GM19455 (cell line): ENCODE measurements around the gene PRSS37.
"Not testable (repeated sequence)": the region's sequence is repeated elsewhere in the genome, so short reads cannot be mapped to it uniquely, and the experiment has no call there.

ENCODE experiments used
- ATAC-seq: cut with Tn5 transposase; IDR thresholded peaks from one replicate; pipeline ENCODE4 v1.9.1; 2021; ENCODE audit not compliant: unreplicated experiment

The PRSS37 gene

DNA sequence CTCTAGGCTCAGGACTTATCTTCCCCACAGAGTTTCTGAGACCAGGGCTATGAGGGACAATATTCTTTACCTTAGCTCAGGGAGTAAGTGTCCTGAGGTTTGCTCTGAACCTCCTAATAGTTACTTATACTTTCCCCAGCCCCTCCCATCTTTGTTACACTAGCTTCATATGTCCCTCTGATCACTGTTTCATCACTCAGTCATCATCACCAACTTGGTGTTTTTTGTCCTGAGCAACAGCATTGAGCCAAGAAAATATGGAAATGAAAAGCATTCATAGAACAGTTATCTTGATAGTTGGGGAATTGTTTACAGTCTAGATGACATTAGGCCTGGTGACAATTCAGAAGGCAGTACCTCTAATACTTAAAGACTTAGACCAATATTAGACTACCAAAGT is at the start of gene PRSS37:
TSS of gene PRSS37 (minus strand) at position 101 of the 400 bp plus-strand sequence. CDS start 436 bp downstream, outside the sequence.
- ATAC-seq: no peak

GRCh38 chr7:141889321-141889720 is 48.0 kb upstream of the PRSS37 start:
- ATAC-seq: no peak

- ATAC-seq: peak; percentile 73
Observed at GRCh38 chr7:141884539-141885225, 43.4 kb upstream of the PRSS37 start.

DNA sequence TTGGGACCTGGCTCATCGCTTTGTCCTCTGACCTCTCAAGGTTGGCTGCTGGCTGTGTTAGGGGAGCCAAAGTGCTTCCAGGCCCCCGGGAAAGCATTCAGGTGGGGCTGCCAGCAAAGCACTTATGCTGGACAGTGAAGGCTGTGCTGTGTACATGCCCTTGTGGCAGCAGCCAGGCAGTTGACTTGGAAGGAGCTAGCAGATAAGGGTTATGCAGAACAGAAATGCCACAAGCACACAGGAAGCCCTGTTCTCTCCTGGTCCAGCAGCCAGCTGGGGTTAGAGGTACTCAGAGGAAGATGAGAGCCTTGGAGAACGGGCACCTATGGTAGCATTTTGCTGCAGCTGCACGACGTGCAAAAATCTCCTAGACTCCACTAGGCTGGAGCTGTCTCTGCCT is 39.7 kb upstream of the PRSS37 start:
- no peak for ATAC-seq

- ATAC-seq: no peak
Observed at GRCh38 chr7:141877365-141877764, 36.1 kb upstream of the PRSS37 start.

- no peak for ATAC-seq
Observed at GRCh38 chr7:141876371-141876770, 35.1 kb upstream of the PRSS37 start.

GRCh38 chr7:141875453-141875852 is 34.2 kb upstream of the PRSS37 start:
- ATAC-seq: no peak

DNA sequence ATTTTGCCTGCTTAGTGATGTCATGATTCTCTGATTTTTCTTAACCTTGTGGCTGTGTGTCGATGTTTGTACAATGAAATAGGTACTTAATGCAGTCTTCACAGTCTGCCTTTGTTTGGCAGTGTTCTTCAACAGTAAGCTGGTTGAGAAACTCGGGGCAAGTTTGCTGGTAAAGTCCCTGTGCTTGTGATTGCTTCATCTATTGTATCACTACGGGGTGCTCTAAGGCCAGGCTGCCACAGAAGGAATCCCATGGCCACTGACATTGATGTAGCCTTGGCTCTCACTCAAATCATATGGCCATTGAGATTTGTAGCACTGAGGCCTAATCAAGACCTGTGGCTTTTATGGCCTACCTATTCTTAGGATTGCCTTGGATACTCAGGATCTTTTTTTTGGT is 33.5 kb upstream of the PRSS37 start:
- ATAC-seq: no peak

DNA sequence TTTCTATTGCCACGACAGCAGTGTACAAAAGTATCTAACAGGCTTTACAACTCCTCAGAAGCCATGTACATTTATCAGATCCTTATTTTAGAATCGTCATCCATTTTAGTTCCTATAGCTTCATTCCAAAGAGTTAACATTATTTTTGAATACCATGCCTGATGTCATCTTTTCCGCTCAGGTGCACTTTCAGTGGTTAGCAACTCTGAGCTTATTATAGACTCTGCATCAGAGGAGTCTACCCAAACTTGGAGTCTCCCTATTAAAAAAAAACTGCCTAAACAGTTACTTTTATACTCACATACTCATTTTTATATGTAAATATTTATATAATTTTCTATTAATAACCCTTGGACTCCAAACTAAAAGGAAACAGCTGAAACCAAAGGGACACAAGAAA is 31.6 kb upstream of the PRSS37 start:
- no peak for ATAC-seq

GRCh38 chr7:141866974-141867373 is 25.7 kb upstream of the PRSS37 start:
- ATAC-seq: no peak

DNA sequence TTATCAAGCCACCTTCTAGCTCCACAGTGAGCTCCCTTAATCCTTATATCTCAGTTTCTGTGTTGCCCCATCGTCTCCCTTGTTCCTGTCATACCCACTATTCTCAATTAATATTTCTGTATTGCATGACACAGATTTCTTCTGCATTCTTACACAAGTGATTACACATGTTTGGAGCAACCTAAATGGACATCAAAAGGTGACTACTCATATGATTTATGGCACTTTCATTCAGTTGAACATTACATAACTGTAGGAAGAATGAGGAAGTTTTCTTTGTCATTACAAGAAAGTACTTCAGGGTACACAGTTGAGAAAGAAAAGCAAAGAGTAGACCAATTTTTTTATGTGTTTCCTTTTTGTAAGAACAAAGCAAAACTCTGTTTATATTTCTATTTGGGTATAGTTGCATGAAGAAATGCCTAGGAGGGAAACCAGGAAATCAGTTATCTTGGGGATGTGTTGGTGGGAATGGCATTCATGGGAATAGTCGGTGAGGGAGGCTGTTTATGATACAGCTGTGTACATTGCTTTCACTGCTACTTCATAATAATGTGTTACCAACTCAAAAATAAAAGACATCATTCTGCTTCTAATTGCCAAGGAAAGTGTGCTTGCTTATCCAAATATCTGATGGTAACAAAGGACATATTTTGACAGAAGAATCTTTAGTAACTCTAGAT is 23.6 kb upstream of the PRSS37 start:
- no peak for ATAC-seq

DNA sequence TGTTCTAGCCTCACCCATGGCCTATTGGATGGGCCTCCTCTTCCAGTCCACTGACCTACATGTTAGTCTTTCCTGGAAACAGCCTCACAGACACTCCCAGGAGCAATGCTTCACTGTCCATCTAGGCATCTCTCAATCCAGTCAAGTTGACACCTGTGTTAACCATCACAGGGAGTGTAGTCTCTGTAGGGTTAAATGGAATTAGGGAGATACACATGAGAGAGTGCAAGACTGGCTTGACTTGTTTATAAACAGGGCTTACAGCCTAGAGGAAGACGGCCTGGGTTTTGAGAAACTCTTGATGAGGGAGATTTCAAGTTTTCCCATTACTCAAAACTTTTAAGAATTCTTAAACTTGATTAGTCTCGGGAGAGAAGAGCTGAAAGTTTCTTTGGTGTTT is 18.9 kb upstream of the PRSS37 start:
- no peak for ATAC-seq

DNA sequence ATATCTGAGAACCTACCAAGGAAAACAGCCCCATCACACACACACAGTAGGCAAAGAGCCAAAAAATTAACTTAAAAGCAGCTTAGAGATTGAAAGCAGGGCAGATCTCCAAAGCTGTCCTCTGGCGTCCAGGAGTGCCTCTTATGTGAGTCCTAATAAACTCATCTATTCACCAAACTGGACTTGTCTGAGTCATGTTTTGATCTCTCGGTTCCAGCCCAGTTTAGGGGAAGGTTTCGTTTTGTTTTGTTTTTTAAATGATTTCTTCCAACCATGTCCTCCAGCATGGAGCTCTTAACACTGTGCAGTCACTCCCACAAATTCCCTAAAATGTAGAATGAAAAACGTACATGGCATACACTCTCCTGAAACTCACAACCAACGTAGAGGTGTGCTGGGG is 6.7 kb upstream of the PRSS37 start:
- ATAC-seq: no peak

DNA sequence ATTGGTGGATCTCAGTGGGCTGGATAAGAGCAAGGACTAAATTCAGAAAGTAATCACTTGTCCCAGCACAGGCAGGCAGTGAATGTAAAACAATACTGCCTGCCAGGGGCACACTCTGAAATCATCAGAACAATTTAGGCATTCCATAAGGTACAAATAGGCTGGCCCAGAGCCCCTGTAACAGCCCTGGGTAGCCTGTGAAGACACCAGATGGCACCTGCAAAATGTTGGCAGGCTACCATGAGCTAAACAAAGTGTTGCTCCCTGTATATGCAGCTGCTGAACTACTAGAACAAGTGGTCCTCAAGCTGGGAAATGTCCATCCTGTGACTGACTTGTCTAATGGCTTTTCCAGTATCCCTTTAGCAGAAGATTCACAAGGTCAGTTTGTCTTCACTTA is 3.0 kb upstream of the PRSS37 start:
- ATAC-seq: no peak

- no peak for ATAC-seq
Observed at GRCh38 chr7:141842904-141843303, 1.6 kb upstream of the PRSS37 start.

- ATAC-seq: no peak
Observed at GRCh38 chr7:141840708-141841107, 577 bp downstream of the PRSS37 start.

DNA sequence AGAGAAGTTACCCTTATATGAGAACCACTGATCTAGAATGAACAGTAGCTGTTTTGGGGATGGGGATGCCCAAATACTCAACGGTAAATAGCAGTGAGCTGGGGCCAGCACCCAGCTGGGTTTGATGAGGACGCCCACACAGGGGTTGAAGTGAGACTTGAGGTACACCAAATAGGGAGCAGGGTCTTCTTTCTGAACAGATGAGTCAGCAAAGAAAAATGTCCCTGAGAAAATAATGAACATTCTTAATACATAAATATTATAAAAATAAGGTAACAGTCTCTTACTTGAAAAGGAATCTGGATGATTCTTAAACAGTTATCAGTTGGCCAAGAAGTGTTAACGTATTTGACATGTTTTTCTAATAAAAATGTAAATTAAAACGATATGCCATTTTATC is 2.0 kb downstream of the PRSS37 start:
- ATAC-seq: no peak

DNA sequence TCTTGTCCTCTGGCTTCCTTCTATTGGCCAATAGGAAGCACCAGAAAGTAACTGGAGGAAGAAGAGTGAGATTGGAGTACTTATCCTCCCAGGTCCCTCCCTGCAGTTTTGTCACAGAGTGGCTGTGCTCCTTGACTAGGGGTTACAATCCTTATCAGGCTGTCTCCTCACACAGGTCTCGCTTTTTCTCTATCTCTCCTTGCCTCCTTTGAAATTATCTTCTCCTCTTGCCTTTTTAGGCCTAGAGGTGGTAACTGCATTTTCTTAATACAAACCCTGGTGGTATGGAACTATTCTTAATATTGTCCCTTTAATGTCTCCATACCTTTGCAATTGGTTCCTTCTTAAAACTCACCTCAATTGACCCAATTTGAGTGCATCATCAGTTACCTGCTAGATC is 2.7 kb downstream of the PRSS37 start:
- ATAC-seq: no peak

DNA sequence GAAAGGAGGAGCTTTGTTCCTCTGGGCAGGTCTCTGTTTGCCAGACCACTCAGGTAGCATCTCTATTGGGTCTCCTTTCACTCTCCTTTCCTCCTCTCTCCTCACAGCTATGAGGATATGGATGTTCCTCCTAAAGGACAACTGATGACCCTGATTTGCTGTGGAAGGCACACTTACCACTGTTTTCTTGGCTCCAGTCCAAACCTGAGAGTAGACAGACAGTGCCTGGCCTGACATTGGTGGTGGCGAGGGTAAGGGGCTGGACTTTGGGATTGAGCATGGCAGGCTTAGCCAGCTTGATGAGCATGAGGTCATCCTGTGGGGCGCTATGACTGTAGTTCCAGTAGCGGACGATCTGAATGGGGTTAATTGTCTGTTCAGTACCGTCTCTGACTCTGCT is 3.6 kb downstream of the PRSS37 start:
- no peak for ATAC-seq

DNA sequence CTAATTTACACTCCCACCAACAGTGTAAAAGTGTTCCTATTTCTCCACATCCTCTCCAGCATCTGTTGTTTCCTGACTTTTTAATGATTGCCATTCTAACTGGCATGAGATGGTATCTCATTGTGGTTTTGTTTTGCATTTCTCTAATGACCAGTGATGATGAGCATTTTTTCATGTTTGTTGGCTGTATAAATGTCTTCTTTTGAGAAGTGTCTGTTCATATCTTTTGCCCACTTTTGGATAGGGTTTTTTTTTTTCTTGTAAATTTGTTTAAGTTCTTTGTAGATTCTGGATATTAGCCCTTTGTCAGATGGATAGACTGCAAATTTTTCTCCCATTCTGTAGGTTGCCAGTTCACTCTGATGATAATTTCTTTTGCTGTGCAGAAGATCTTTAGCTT is 18.9 kb downstream of the PRSS37 start:
- not testable (repeated sequence) for ATAC-seq

DNA sequence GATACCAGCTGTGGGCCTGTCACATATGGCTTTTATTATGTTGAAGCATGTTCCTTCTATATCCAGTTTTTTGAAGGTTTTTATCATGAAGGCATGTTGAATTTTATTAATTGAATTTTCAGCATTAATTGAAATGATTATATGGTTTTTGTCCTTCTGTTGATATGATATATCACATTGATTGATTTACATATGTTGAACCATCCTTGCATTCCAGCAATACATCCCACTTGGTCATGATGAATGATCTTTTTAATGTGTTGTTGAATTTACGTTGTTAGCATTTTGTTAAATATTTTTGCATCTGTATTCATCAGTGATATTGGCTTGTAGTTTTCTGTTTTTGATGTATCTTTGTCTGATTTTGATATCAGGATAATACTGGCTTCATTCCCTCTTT is 21.2 kb downstream of the PRSS37 start:
- no peak for ATAC-seq

DNA sequence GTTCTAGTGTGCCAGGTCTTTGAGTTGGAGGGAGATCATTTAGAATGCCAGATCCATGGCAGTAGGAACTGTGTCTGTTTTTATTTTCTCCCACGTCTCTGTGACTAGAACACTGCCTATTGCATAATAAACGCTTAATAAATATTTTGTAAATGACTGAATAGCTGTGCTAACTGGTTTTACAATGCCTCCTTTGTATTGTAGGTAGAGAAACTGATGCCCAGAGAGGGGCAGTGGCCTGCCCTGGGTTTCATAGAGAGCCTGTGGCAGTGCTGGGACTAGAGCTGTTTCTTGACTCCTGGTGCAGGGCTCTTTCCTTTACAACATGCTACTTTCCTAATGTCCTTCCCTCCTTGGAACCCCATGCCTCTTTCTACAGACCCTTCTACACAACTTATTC is 48.8 kb downstream of the PRSS37 start:
- no peak for ATAC-seq

- no peak for ATAC-seq
Observed at GRCh38 chr7:141789917-141790316, 51.4 kb downstream of the PRSS37 start, which contains the start of gene TAS2R5. TAS2R5 (plus strand) TSS chr7:141790217; CDS start chr7:141790362, 145 bp downstream.
